Ishikawa (cell line): Measurements from ENCODE around the gene ABCC4.

Experiments
- CEBPB ChIP-seq: IDR thresholded peaks from 2 replicates; pipeline ENCODE4 v1.6.1; 2012
- EP300 ChIP-seq: IDR thresholded peaks from 2 replicates; pipeline ENCODE4 v1.6.1; 2012; ENCODE audit warnings: borderline replicate concordance
- REST ChIP-seq: IDR thresholded peaks from 2 replicates; pipeline ENCODE4 v1.6.1; 2012; ENCODE audit warnings: low read depth, mild to moderate bottlenecking
- TAF1 ChIP-seq: IDR thresholded peaks from 2 replicates; pipeline ENCODE4 v1.6.1; 2012; ENCODE audit warnings: low read depth, mild to moderate bottlenecking
- YY1 ChIP-seq: IDR thresholded peaks from 2 replicates; pipeline ENCODE4 v1.6.1; 2012; ENCODE audit warnings: low read depth

DNA sequence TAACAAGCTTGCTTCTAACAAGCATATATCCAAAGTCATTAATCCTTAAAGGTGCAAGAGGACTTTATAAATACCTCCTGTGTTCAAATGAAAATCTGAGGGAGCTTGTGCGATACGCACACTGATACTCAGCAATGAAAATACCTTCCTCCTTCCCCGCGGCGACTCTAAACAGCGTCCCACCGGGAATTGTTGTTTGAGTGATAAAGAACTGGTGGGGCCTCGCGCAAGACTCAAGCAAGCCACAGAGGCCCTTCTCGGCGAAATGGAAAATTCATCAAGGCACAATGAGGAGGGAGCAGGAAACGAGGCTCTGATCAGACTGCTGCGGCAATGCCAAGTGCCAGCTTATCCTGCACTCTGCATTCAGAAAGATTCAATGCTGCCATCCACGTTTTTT is 126.7 kb downstream of the ABCC4 start:
- TF ChIP-seq TAF1 (no peak), REST (no peak), YY1 (no peak), EP300 (no peak), CEBPB (no peak)
